Measurements from ENCODE around the gene STRADA. TPM values are rescaled to one million over a fixed set of nuclear protein-coding genes. Genes with fewer than 3 reads are reported as not detected.

The STRADA gene
- total RNA-seq, 1 donor from 2014 or later, result 3.2 TPM

DNA sequence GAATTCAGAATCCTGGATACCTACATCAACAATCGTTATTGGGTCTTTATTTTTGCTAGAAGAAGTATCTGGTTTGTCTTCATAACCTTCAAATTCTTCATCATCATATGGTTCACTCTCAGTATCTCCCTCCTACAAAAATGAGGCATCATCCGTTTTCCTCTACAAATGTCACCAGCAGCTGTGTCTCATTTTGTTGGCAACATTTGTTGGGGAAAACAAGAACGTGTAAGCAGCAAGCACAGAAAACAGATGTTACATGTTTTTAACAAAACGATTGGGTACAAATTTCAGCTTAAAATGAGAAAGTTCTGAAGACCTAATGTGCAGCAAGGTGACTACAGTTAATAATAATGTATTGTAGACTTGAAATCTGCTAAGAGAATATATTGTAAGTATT, 23.1 kb upstream of the STRADA start:
- Histone ChIP-seq H3K36me3 (peaks cover 41 to 52% of the 10 kb centered on the region in 2 donors), H3K4me1 (no peaks in the 10 kb centered on the region), H3K4me3 (no peak overlapping the region), H3K27ac (no peak overlapping the region), H3K27me3 (no peaks in the 10 kb centered on the region), H3K9me3 (no peaks in the 10 kb centered on the region)
- intact Hi-C loops (cut with DNase I), result no loop called here
- no peak for TF ChIP-seq CTCF (IDR thresholded peaks at IDR 0.05)
- no peak for DNase-seq (ENCODE audit: low spot score in 2 of 2)

GRCh38 chr17:63762161-63763078, 20.8 kb upstream of the STRADA start:
- no peaks in the 10 kb centered on the region for H3K4me1 ChIP-seq
- TF ChIP-seq CTCF (IDR thresholded peaks at IDR 0.05), result no peak
- intact Hi-C loops (cut with DNase I), result no loop called here
- peaks cover 56 to 69% of the 10 kb centered on the region in 2 donors for H3K36me3 ChIP-seq
- no peak overlapping the region for H3K27ac ChIP-seq
- H3K9me3 ChIP-seq, result no peaks in the 10 kb centered on the region
- DNase-seq (ENCODE audit: low spot score in 2 of 2), result no peak
- no peaks in the 10 kb centered on the region for H3K27me3 ChIP-seq
- no peak overlapping the region for H3K4me3 ChIP-seq

DNA sequence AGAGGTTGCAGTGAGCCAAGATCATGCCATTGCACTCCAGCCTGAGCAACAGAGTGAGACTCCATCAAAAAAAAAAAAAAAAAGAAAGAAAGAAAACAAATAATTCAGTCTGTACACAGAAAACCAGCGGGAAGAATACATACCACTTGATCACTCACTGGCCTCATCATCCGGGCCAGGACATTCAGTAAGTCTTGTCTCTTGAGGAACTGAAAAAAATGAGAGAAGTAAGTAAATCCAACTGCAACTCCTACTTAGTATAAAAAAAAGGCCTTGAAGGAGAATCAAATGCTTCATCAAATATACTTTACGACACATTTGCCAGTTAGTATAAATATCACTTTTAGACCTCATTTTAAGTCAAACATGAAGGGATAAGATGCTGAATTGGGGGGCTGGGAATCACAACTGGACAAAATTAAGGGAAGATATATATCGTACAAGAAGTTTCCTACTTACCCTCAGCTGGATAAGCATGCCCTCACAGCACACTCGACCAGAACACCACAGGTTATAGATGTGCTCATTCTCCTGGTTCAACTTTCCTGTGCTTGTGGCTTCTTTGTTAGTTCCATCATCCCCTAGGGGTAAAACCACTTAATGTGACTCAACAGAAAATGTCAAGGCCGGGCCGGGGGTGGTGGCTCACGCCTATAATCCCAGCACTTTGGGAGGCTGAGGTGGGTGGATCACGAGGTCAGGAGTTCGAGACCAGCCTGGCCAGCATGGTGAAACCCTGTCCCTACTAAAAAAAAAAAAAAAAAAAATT, 19.4 kb upstream of the STRADA start:
- no peaks in the 10 kb centered on the region for H3K27me3 ChIP-seq
- H3K4me3 ChIP-seq, result no peak overlapping the region
- no peak overlapping the region for H3K27ac ChIP-seq
- H3K9me3 ChIP-seq, result no peaks in the 10 kb centered on the region
- no peak for DNase-seq (ENCODE audit: low spot score in 2 of 2)
- H3K36me3 ChIP-seq, result peaks cover 64 to 83% of the 10 kb centered on the region in 2 donors
- H3K4me1 ChIP-seq, result no peaks in the 10 kb centered on the region
- no peak for TF ChIP-seq CTCF (IDR thresholded peaks at IDR 0.05)
- intact Hi-C loops (cut with DNase I), result no loop called here

GRCh38 chr17:63758428-63758827, 16.8 kb upstream of the STRADA start:
- H3K4me1 ChIP-seq, result no peaks in the 10 kb centered on the region
- TF ChIP-seq CTCF (IDR thresholded peaks at IDR 0.05), result no peak
- intact Hi-C loops (cut with DNase I), result no loop called here
- no peaks in the 10 kb centered on the region for H3K27me3 ChIP-seq
- H3K27ac ChIP-seq, result no peak overlapping the region
- no peak overlapping the region for H3K4me3 ChIP-seq
- peaks cover 73 to 89% of the 10 kb centered on the region in 2 donors for H3K36me3 ChIP-seq
- H3K9me3 ChIP-seq, result no peaks in the 10 kb centered on the region
- no peak for DNase-seq (ENCODE audit: low spot score in 2 of 2)

DNA sequence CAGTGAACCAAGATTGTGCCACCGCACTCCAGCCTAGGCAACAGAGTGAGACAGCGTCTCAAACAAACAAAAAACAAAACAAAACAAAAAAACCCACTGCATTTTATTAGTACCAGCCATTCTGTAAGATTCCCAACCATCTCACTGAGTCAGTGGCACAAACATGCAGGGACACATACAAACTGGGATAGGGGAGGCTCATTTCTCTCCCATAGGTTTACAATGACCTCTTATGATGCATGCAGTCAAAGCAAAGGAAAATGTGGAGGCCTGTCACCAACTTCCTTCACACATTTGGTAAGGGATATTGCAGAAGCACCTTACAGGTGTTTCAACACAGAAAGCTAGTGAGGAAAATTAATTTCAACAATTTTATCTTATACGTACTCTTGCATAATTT, 12.4 kb upstream of the STRADA start:
- H3K4me1 ChIP-seq, result no peaks in the 10 kb centered on the region
- no peak overlapping the region for H3K27ac ChIP-seq
- DNase-seq (ENCODE audit: low spot score in 2 of 2), result no peak
- no peaks in the 10 kb centered on the region for H3K9me3 ChIP-seq
- intact Hi-C loops (cut with DNase I), result no loop called here
- no peak overlapping the region for H3K4me3 ChIP-seq
- TF ChIP-seq CTCF (IDR thresholded peaks at IDR 0.05), result no peak
- no peaks in the 10 kb centered on the region for H3K27me3 ChIP-seq
- peaks cover 59 to 83% of the 10 kb centered on the region in 2 donors for H3K36me3 ChIP-seq

Measured in ascending aorta (tissue), 2 donors.